NCI-H146 treated with DMSO at 0.1 percent for 48 hours (cell line): ENCODE data around the gene RPS6KA2.

Experiments used
- DNase-seq: peaks from one replicate; lab custom pipeline; 2025; ENCODE audit not compliant: unreplicated experiment; lab: John Stamatoyannopoulos, UW

The RPS6KA2 gene

GRCh38 chr6:166656230-166657151 is 29.4 kb upstream of the RPS6KA2 start:
- peak; percentile 63 for DNase-seq

GRCh38 chr6:166655713-166656229 is 28.7 kb upstream of the RPS6KA2 start:
- peak; percentile 35 for DNase-seq

GRCh38 chr6:166655251-166655650 is 28.2 kb upstream of the RPS6KA2 start:
- DNase-seq: no peak

GRCh38 chr6:166654573-166654972 is 27.5 kb upstream of the RPS6KA2 start:
- no peak for DNase-seq

- no peak for DNase-seq
Observed at GRCh38 chr6:166653639-166653941, 26.5 kb upstream of the RPS6KA2 start.

GRCh38 chr6:166650824-166651807 is 24.1 kb upstream of the RPS6KA2 start:
- DNase-seq: no peak

GRCh38 chr6:166650047-166650446 is 23.0 kb upstream of the RPS6KA2 start:
- DNase-seq: no peak

GRCh38 chr6:166648846-166649245 is 21.8 kb upstream of the RPS6KA2 start:
- DNase-seq: no peak

- DNase-seq: no peak
Observed at GRCh38 chr6:166647896-166648295, 20.8 kb upstream of the RPS6KA2 start.

- DNase-seq: no peak
Observed at GRCh38 chr6:166646716-166647115, 19.7 kb upstream of the RPS6KA2 start.

GRCh38 chr6:166645896-166646295 is 18.8 kb upstream of the RPS6KA2 start:
- no peak for DNase-seq

- DNase-seq: no peak
Observed at GRCh38 chr6:166644681-166645080, 17.6 kb upstream of the RPS6KA2 start.

- no peak for DNase-seq
Observed at GRCh38 chr6:166643891-166644590, 17.0 kb upstream of the RPS6KA2 start.

GRCh38 chr6:166642646-166643045 is 15.6 kb upstream of the RPS6KA2 start:
- no peak for DNase-seq

GRCh38 chr6:166640342-166641043 is 13.4 kb upstream of the RPS6KA2 start:
- peak; percentile 25 for DNase-seq

GRCh38 chr6:166639921-166640320 is 12.9 kb upstream of the RPS6KA2 start:
- no peak for DNase-seq

- DNase-seq: no peak
Observed at GRCh38 chr6:166638573-166638964, 11.5 kb upstream of the RPS6KA2 start.

- no peak for DNase-seq
Observed at GRCh38 chr6:166637812-166638572, 10.9 kb upstream of the RPS6KA2 start.

- DNase-seq: no peak
Observed at GRCh38 chr6:166636934-166637333, 9.9 kb upstream of the RPS6KA2 start.
